Testis (tissue), 2 donors: ENCODE measurements around the gene DGAT2.

Experiments
- POLR2A ChIP-seq: fragments of 450-650 bp; IDR thresholded peaks from one replicate; pipeline ENCODE4 v1.6.1; 2017; ENCODE audit warnings: antibody characterized with exemption, mild to moderate bottlenecking, moderate library complexity
- TF ChIP-seq, protein P1 (sequence below), 3 experiments: fragments of 450-650 bp in 2 of 3; fragments of 200-600 bp in 1 of 3; sonication (generic) in 1 of 3; IDR thresholded peaks; one replicate each; pipeline ENCODE4 v1.5.1; 2016 to 2019; ENCODE audit warnings: antibody characterized with exemption in 3 of 3, mild to moderate bottlenecking in 2 of 3, moderate library complexity in 1 of 3

DNA sequence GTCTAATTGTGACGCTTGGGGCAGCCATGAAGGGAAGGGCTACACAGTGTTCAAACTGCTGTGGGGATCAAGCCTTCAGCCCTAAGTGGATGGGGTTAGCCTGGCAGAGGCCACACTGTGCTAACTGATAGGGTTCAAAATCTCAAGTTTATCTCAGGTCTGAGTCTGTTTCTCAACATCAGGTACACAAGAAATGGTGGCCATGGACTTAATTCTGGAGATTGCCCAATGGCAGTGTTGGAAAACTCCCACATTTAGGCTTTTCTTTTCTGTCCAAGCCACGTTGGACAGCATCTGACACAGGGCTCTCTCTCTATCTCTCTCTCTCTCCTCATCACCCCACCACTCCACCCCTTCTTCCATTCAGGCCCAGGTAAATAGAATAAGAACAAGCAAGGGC is 10.9 kb upstream of the DGAT2 start:
- TF ChIP-seq, protein P1, sequence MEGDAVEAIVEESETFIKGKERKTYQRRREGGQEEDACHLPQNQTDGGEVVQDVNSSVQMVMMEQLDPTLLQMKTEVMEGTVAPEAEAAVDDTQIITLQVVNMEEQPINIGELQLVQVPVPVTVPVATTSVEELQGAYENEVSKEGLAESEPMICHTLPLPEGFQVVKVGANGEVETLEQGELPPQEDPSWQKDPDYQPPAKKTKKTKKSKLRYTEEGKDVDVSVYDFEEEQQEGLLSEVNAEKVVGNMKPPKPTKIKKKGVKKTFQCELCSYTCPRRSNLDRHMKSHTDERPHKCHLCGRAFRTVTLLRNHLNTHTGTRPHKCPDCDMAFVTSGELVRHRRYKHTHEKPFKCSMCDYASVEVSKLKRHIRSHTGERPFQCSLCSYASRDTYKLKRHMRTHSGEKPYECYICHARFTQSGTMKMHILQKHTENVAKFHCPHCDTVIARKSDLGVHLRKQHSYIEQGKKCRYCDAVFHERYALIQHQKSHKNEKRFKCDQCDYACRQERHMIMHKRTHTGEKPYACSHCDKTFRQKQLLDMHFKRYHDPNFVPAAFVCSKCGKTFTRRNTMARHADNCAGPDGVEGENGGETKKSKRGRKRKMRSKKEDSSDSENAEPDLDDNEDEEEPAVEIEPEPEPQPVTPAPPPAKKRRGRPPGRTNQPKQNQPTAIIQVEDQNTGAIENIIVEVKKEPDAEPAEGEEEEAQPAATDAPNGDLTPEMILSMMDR (IDR thresholded peaks at IDR 0.05) = no peak
- TF ChIP-seq POLR2A = no peak
